ENCODE measurements around the gene MSLN.

MSLN gene

GRCh38 chr16:760065-760464, 469 bp upstream of the MSLN start:
- in situ Hi-C loops (cut with HindIII; ENCODE audit: low sequenced_read_pairs): no loop called here
- DNase-seq (ENCODE audit: low read depth): no peak
- no peak for TF ChIP-seq CTCF (IDR thresholded peaks at IDR 0.05; ENCODE audit: low read depth, low read length, missing control alignments)

GRCh38 chr16:761625-762513, 1.3 kb downstream of the MSLN start:
- H3K4me3 ChIP-seq (ENCODE audit: low read depth, low read length): no peak overlapping the region
- DNase-seq (ENCODE audit: low read depth): no peak
- no peak for TF ChIP-seq CTCF (IDR thresholded peaks at IDR 0.05; ENCODE audit: low read depth, low read length, missing control alignments)
- in situ Hi-C loops (cut with HindIII; ENCODE audit: low sequenced_read_pairs): no loop called here

More at GRCh38 chr16:760065-760464, 469 bp upstream of the MSLN start:
- no peak overlapping the region for H3K4me3 ChIP-seq (ENCODE audit: low read depth, low read length)

- DNase-seq (ENCODE audit: low read depth): no peak
- no peak overlapping the region for H3K4me3 ChIP-seq (ENCODE audit: low read depth, low read length)
- no peak for TF ChIP-seq CTCF (IDR thresholded peaks at IDR 0.05; ENCODE audit: low read depth, low read length, missing control alignments)
- in situ Hi-C loops (cut with HindIII; ENCODE audit: low sequenced_read_pairs): no loop called here
These were observed 2.2 kb downstream of the MSLN start for GRCh38 chr16:762595-763268.

- H3K4me3 ChIP-seq (ENCODE audit: low read depth, low read length): no peak overlapping the region
- in situ Hi-C loops (cut with HindIII; ENCODE audit: low sequenced_read_pairs): no loop called here
- TF ChIP-seq CTCF (IDR thresholded peaks at IDR 0.05; ENCODE audit: low read depth, low read length, missing control alignments): no peak
- no peak for DNase-seq (ENCODE audit: low read depth)
These were observed 3.0 kb downstream of the MSLN start for GRCh38 chr16:763369-764183.

GRCh38 chr16:764184-764750, 3.7 kb downstream of the MSLN start:
- no peak overlapping the region for H3K4me3 ChIP-seq (ENCODE audit: low read depth, low read length)
- in situ Hi-C loops (cut with HindIII; ENCODE audit: low sequenced_read_pairs): no loop called here
- TF ChIP-seq CTCF (IDR thresholded peaks at IDR 0.05; ENCODE audit: low read depth, low read length, missing control alignments): no peak
- DNase-seq (ENCODE audit: low read depth): no peak

Data from astrocyte of the cerebellum (primary cell).